Measurements from ENCODE around the gene MOCS3.

The MOCS3 gene

GRCh38 chr20:50931306-50932015, 27.2 kb upstream of the MOCS3 start, which contains the start of gene ADNP:
ADNP (minus strand) TSS chr20:50931437; CDS start chr20:50903996, 27,441 bp downstream.
- peak; percentile 93 for DNase-seq (ENCODE audit: low spot score)
- TF ChIP-seq CTCF (IDR thresholded peaks at IDR 0.05), result peak; percentile 74
- Histone ChIP-seq H3K27ac (peak within 1 kb of the TSS; percentile 98 to 100), H3K4me3 (peak within 1 kb of the TSS; percentile 93)

- Histone ChIP-seq H3K4me3 (peak overlapping the region; percentile 93), H3K27ac (peak overlapping the region; percentile 98 to 100)
- DNase-seq (ENCODE audit: low spot score), result no peak
- no peak for TF ChIP-seq CTCF (IDR thresholded peaks at IDR 0.05)
Measured at GRCh38 chr20:50932016-50932485, 26.6 kb upstream of the MOCS3 start.

GRCh38 chr20:50932691-50933280, 25.8 kb upstream of the MOCS3 start:
- no peak overlapping the region for H3K4me3 ChIP-seq
- no peak for DNase-seq (ENCODE audit: low spot score)
- no peak overlapping the region for H3K27ac ChIP-seq
- no peak for TF ChIP-seq CTCF (IDR thresholded peaks at IDR 0.05)

- DNase-seq (ENCODE audit: low spot score), result no peak
- H3K4me3 ChIP-seq, result no peak overlapping the region
- no peak for TF ChIP-seq CTCF (IDR thresholded peaks at IDR 0.05)
- H3K27ac ChIP-seq, result no peak overlapping the region
Measured at GRCh38 chr20:50933589-50933988, 25.0 kb upstream of the MOCS3 start.

GRCh38 chr20:50943069-50943468, 15.5 kb upstream of the MOCS3 start:
- Histone ChIP-seq H3K4me3 (no peak overlapping the region), H3K27ac (no peak overlapping the region)
- DNase-seq (ENCODE audit: low spot score), result no peak
- TF ChIP-seq CTCF (IDR thresholded peaks at IDR 0.05), result no peak

GRCh38 chr20:50948132-50948785, 10.4 kb upstream of the MOCS3 start:
- Histone ChIP-seq H3K27ac (no peak overlapping the region), H3K4me3 (no peak overlapping the region)
- no peak for TF ChIP-seq CTCF (IDR thresholded peaks at IDR 0.05)
- DNase-seq (ENCODE audit: low spot score), result no peak
